SK-N-SH (cell line): Measurements from ENCODE around the gene FDPS. TPM values are rescaled to one million over a fixed set of nuclear protein-coding genes. Genes with fewer than 3 reads are reported as not detected.

ENCODE experiments used
- CTCF ChIA-PET: fragments of 300-600, 350-600 bp; formaldehyde crosslinking; extraction: SDS; loops from one replicate; lab custom pipeline; 2021; lab: Yijun Ruan, JAX
- POLR2A ChIA-PET: fragments of 350-600 bp; sonication (Branson Sonifier 250); formaldehyde crosslinking; extraction: SDS; loops from one replicate; lab custom pipeline; 2020; ENCODE audit warnings: antibody characterized with exemption, inconsistent platforms; lab: Yijun Ruan, JAX
- DNase-seq: peaks from one replicate; pipeline ENCODE4 v3.0.0; 2012
- H2AFZ ChIP-seq: fragments of 200-600 bp; sonication (generic); 2 replicates; pipeline ENCODE4 v1.8.1; 2016; ENCODE audit warnings: antibody characterized with exemption, mild to moderate bottlenecking, low read depth
- H3F3A ChIP-seq: fragments of 200-600 bp; sonication (generic); replicated peaks from 2 replicates; pipeline ENCODE3; 2016; ENCODE audit warnings: antibody characterized with exemption, mild to moderate bottlenecking; ENCODE audit not compliant: insufficient read depth
- H3K27ac ChIP-seq, 2 experiments: fragments of 200-500 bp in 1 of 2; fragments of 200-600 bp in 1 of 2; sonication (Bioruptor generic) in 1 of 2; sonication (generic), shearing (Covaris generic) in 1 of 2; 2 replicates each; pipeline versions ENCODE4 v1.5.1 to v1.6.1; 2014 to 2016; ENCODE audit warnings: low read depth in 2 of 2, inconsistent platforms in 1 of 2, low read length in 1 of 2, mild to moderate bottlenecking in 1 of 2, mixed read lengths in 1 of 2
- H3K27me3 ChIP-seq: fragments of 200-600 bp; sonication (generic), shearing (Covaris generic); 2 replicates; pipeline ENCODE4 v1.6.1; 2016; ENCODE audit warnings: mixed run types; ENCODE audit not compliant: insufficient read depth
- H3K36me3 ChIP-seq, 2 experiments: fragments of 200-500 bp in 1 of 2; fragments of 200-600 bp in 1 of 2; sonication (Bioruptor generic) in 1 of 2; sonication (generic) in 1 of 2; replicated peaks in 1 of 2; 2 replicates each; pipeline versions ENCODE3 to v1.5.1; 2014 to 2016; ENCODE audit warnings: low read length in 1 of 2, mild to moderate bottlenecking in 1 of 2; ENCODE audit not compliant: insufficient read depth in 2 of 2, control insufficient read depth in 1 of 2
- H3K4me1 ChIP-seq, 2 experiments: fragments of 200-500 bp in 1 of 2; fragments of 200-600 bp in 1 of 2; sonication (Bioruptor generic) in 1 of 2; sonication (generic), shearing (Covaris generic) in 1 of 2; 2 replicates each; pipeline versions ENCODE4 v1.5.1 to v1.6.1; 2014 to 2016; ENCODE audit warnings: low read depth in 1 of 2, low read length in 1 of 2, mixed run types in 1 of 2; ENCODE audit not compliant: insufficient read depth in 2 of 2, control insufficient read depth in 1 of 2
- H3K4me2 ChIP-seq: fragments of 200-600 bp; sonication (generic), shearing (Covaris generic); 2 replicates; pipeline ENCODE4 v1.6.1; 2017; ENCODE audit warnings: mixed run types
- H3K4me3 ChIP-seq, 2 experiments: fragments of 200-500 bp in 1 of 2; fragments of 200-600 bp in 1 of 2; sonication (Bioruptor generic) in 1 of 2; sonication (generic), shearing (Covaris generic) in 1 of 2; 2 replicates each; pipeline versions ENCODE4 v1.5.1 to v1.8.1; 2014 to 2016; ENCODE audit warnings: low read depth in 2 of 2, inconsistent platforms in 1 of 2, low read length in 1 of 2, mild to moderate bottlenecking in 1 of 2, mixed read lengths in 1 of 2, moderate library complexity in 1 of 2
- H3K79me2 ChIP-seq: fragments of 200-600 bp; sonication (generic); 2 replicates; pipeline ENCODE4 v1.8.1; 2017; ENCODE audit warnings: mild to moderate bottlenecking; ENCODE audit not compliant: insufficient read depth
- H3K9ac ChIP-seq: fragments of 200-600 bp; sonication (generic); 2 replicates; pipeline ENCODE4 v1.6.1; 2017; ENCODE audit warnings: mixed run types
- H3K9me2 ChIP-seq: fragments of 200-600 bp; sonication (generic); 2 replicates; pipeline ENCODE4 v1.6.1; 2017; ENCODE audit warnings: mixed run types
- H3K9me3 ChIP-seq: fragments of 200-600 bp; sonication (generic); 2 replicates; pipeline ENCODE4 v1.6.1; 2017; ENCODE audit warnings: mixed run types, mild to moderate bottlenecking, moderate library complexity
- H4K20me1 ChIP-seq: fragments of 200-600 bp; sonication (generic); 2 replicates; pipeline ENCODE4 v1.6.1; 2017; ENCODE audit warnings: mild to moderate bottlenecking, mixed run types; ENCODE audit not compliant: insufficient read depth
- ELF1 ChIP-seq: IDR thresholded peaks from 2 replicates; pipeline ENCODE4 v1.4.0; 2012
- SMC3 ChIP-seq: IDR thresholded peaks from 2 replicates; pipeline ENCODE4 v1.6.1; 2012; ENCODE audit warnings: low read depth, low read length, improper control_type of control experiment
- TAF1 ChIP-seq: IDR thresholded peaks from 2 replicates; pipeline ENCODE4 v1.6.1; 2012; ENCODE audit warnings: low read depth, mild to moderate bottlenecking, low read length, moderate library complexity, borderline replicate concordance
- TEAD4 ChIP-seq: IDR thresholded peaks from 2 replicates; pipeline ENCODE4 v1.4.0; 2012; ENCODE audit warnings: mild to moderate bottlenecking, borderline replicate concordance; ENCODE audit not compliant: insufficient read depth
- USF2 ChIP-seq: fragments of 150-350 bp; IDR thresholded peaks from 2 replicates; pipeline ENCODE4 v1.6.1; 2017; ENCODE audit warnings: antibody characterized with exemption, low read length, low read depth, borderline replicate concordance
- WGBS: methylation state at CpG from one replicate; pipeline ENCODE4 v1.1.6; 2017; ENCODE audit warnings: low lambda C conversion rate; 5-methylcytosine and 5-hydroxymethylcytosine counted together
- polyA plus RNA-seq, 3 experiments: library from polyadenylated mRNA; depleted of rRNA; stranded (reverse); fragments of >200 nt; gene quantifications; 2 replicates each; pipeline ENCODE4 v1.2.3, GENCODE V29; 2012
- TF ChIP-seq, protein P1 (sequence below): IDR thresholded peaks from 2 replicates; pipeline ENCODE4 v1.4.0; 2012; ENCODE audit warnings: low read depth, borderline replicate concordance

FDPS gene
- polyA plus RNA-seq, 1 of the 3 experiments (the other 2 are of a cell fraction) = 126 TPM

- H3K4me1 ChIP-seq = peaks cover 5 to 14% of the 10 kb centered on the region in 2 experiments; a peak in 1 of 4 replicates
- ChIA-PET POLR2A (no interaction called here), CTCF (interaction anchor here (1.1 to 4.7 kb wide), 3 partner anchors 25 to 41 kb away, joined by 3 to 27 read pairs (median 9); no protein-coding TSS in a partner anchor)
- H3K27ac ChIP-seq = no peak overlapping the region
- H3K9me2 ChIP-seq = no peaks in the 10 kb centered on the region
- H3K4me3 ChIP-seq = no peak overlapping the region
- H3K79me2 ChIP-seq = no peaks in the 10 kb centered on the region
- H3K9ac ChIP-seq = no peak overlapping the region
- WGBS = 96% methylated on average over 29 of the region's 29 CpGs
- no peaks in the 10 kb centered on the region for H3K27me3 ChIP-seq
- peaks cover 6% of the 10 kb centered on the region for H3F3A ChIP-seq
- TF ChIP-seq ELF1 = no peak
- TF ChIP-seq TAF1 = no peak
- TF ChIP-seq SMC3 = no peak
- TF ChIP-seq, protein P1, sequence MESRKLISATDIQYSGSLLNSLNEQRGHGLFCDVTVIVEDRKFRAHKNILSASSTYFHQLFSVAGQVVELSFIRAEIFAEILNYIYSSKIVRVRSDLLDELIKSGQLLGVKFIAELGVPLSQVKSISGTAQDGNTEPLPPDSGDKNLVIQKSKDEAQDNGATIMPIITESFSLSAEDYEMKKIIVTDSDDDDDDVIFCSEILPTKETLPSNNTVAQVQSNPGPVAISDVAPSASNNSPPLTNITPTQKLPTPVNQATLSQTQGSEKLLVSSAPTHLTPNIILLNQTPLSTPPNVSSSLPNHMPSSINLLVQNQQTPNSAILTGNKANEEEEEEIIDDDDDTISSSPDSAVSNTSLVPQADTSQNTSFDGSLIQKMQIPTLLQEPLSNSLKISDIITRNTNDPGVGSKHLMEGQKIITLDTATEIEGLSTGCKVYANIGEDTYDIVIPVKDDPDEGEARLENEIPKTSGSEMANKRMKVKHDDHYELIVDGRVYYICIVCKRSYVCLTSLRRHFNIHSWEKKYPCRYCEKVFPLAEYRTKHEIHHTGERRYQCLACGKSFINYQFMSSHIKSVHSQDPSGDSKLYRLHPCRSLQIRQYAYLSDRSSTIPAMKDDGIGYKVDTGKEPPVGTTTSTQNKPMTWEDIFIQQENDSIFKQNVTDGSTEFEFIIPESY = no peak
- TF ChIP-seq USF2 = no peak
- H3K4me2 ChIP-seq = no peak overlapping the region
- DNase-seq = no peak
- peaks cover 4% of the 10 kb centered on the region; the same call in 1 of the 2 replicates for H4K20me1 ChIP-seq
- no peaks in the 10 kb centered on the region for H3K9me3 ChIP-seq
- H3K36me3 ChIP-seq = no peaks in the 10 kb centered on the region
- H2AFZ ChIP-seq = no peak overlapping the region
Observed at GRCh38 chr1:155282488-155283091, 26.1 kb upstream of the FDPS start.

GRCh38 chr1:155284476-155284875 is 24.2 kb upstream of the FDPS start:
- H3K9me2 ChIP-seq = no peaks in the 10 kb centered on the region
- POLR2A ChIA-PET = no interaction called here
- H3K9me3 ChIP-seq = no peaks in the 10 kb centered on the region
- no peaks in the 10 kb centered on the region for H4K20me1 ChIP-seq
- no peak overlapping the region for H3K4me3 ChIP-seq
- H2AFZ ChIP-seq = no peak overlapping the region
- no peaks in the 10 kb centered on the region for H3K36me3 ChIP-seq
- no peaks in the 10 kb centered on the region for H3K79me2 ChIP-seq
- CTCF ChIA-PET = interaction anchor here (2.3 kb wide), 1 partner anchor 34 kb away, joined by 9 read pairs; no protein-coding TSS in a partner anchor
- 83% methylated on average over 7 of the region's 12 CpGs for WGBS
- no peak overlapping the region for H3K9ac ChIP-seq
- H3K27ac ChIP-seq = no peak overlapping the region
- no peak overlapping the region for H3K4me2 ChIP-seq
- TF ChIP-seq USF2 = no peak
- TF ChIP-seq TEAD4 = no peak
- H3K4me1 ChIP-seq = no peaks in the 10 kb centered on the region; a peak in 1 of 4 replicates
- H3F3A ChIP-seq = no peaks in the 10 kb centered on the region
- H3K27me3 ChIP-seq = no peaks in the 10 kb centered on the region
- no peak for DNase-seq
